A549 (cell line): ENCODE results near the gene ZNF655. TPM values are rescaled to one million over a fixed set of nuclear protein-coding genes. Genes with fewer than 3 reads are reported as not detected.
"Not testable (repeated sequence)": the region's sequence is repeated elsewhere in the genome, so short reads cannot be mapped to it uniquely, and the experiment has no call there.

Experiments used
- ATAC-seq, 2 experiments: fragments of 200-7000 bp in 1 of 2; fragments of >200 bp in 1 of 2; cut with Nextera tagmentation in 1 of 2; cut with Tn5 transposase in 1 of 2; 3 replicates each; pipeline versions ENCODE4 v1.8.0 to v1.9.1; 2018 to 2020; ENCODE audit warnings: mild to moderate bottlenecking in 1 of 2, moderate library complexity in 1 of 2
- CTCF ChIA-PET: fragments of 300-600 bp; sonication (Branson Sonifier 250); formaldehyde crosslinking; extraction: SDS; loops from one replicate; lab custom pipeline; 2021; ENCODE audit warnings: antibody characterized with exemption, inconsistent platforms; lab: Yijun Ruan, JAX
- POLR2A ChIA-PET: fragments of 350-600 bp; formaldehyde crosslinking; extraction: SDS; loops from one replicate; lab custom pipeline; 2021; ENCODE audit warnings: antibody characterized with exemption, inconsistent platforms; lab: Yijun Ruan, JAX
- DNase-seq, 2 experiments: peaks; one replicate each; pipeline versions ENCODE4 v3.0.0 to v3.0.0-alpha.2; 2011 to 2016; ENCODE audit warnings: low read depth in 1 of 2, low spot score in 1 of 2
- FAIRE-seq: peaks from 2 replicates; lab custom pipeline; 2011; peaks lifted over from hg19 to GRCh38; lab: Jason Lieb, UNC
- H3K27ac ChIP-seq, 2 experiments: fragments of >200 bp; sonication (Bioruptor Twin); formaldehyde crosslinking; 3 replicates each; pipeline ENCODE4 v1.5.1; 2016 to 2017
- H3K4me1 ChIP-seq: fragments of >200 bp; sonication (Bioruptor Twin); formaldehyde crosslinking; 3 replicates; pipeline ENCODE4 v1.6.1; 2016
- H3K4me2 ChIP-seq: fragments of >200 bp; sonication (Bioruptor Twin); formaldehyde crosslinking; 3 replicates; pipeline ENCODE4 v1.6.1; 2016
- H3K4me3 ChIP-seq: fragments of >200 bp; sonication (Bioruptor Twin); formaldehyde crosslinking; 3 replicates; pipeline ENCODE4 v1.5.1; 2016
- H3K9me3 ChIP-seq: fragments of >200 bp; sonication (Bioruptor Twin); formaldehyde crosslinking; 3 replicates; pipeline ENCODE4 v1.6.1; 2016
- ATOH8 ChIP-seq: fragments of 250-450 bp; sonication (Bioruptor Pico); IDR thresholded peaks from 2 replicates; pipeline ENCODE4 v1.5.0; 2020; ENCODE audit warnings: low read depth, mild to moderate bottlenecking, moderate library complexity
- CHD4 ChIP-seq: fragments of 200-600 bp; sonication (generic); IDR thresholded peaks from 2 replicates; pipeline ENCODE4 v1.6.1; 2016; ENCODE audit warnings: antibody characterized with exemption, mild to moderate bottlenecking, borderline replicate concordance
- CTCF ChIP-seq: fragments of >200 bp; sonication (Bioruptor Twin); formaldehyde crosslinking; IDR thresholded peaks from 3 replicates; pipeline ENCODE4 v1.5.1; 2016
- EHF ChIP-seq: fragments of 250-450 bp; sonication (Bioruptor Pico); IDR thresholded peaks from 2 replicates; pipeline ENCODE4 v1.5.0; 2020; ENCODE audit warnings: mild to moderate bottlenecking
- EHMT2 ChIP-seq: fragments of 200-600 bp; sonication (generic); IDR thresholded peaks from 2 replicates; pipeline ENCODE4 v1.6.1; 2016; ENCODE audit warnings: antibody characterized with exemption, low read depth, mild to moderate bottlenecking, moderate library complexity
- ELK1 ChIP-seq: fragments of 150-350 bp; IDR thresholded peaks from 2 replicates; pipeline ENCODE4 v1.6.1; 2014; ENCODE audit warnings: low read depth, mild to moderate bottlenecking, low read length
- EP300 ChIP-seq, 2 experiments: fragments of >200 bp; sonication (Bioruptor Twin); formaldehyde crosslinking; IDR thresholded peaks; 2 replicates in 1 of 2; 3 replicates in 1 of 2; pipeline ENCODE4 v1.6.1; 2016 to 2017
- FOXS1 ChIP-seq: fragments of 250-450 bp; sonication (Bioruptor Pico); IDR thresholded peaks from 2 replicates; pipeline ENCODE4 v1.5.0; 2020; ENCODE audit warnings: mild to moderate bottlenecking, moderate library complexity
- GATA3 ChIP-seq: IDR thresholded peaks from 2 replicates; pipeline ENCODE4 v1.6.1; 2012; ENCODE audit warnings: borderline replicate concordance
- HOXB13 ChIP-seq: fragments of 250-450 bp; sonication (Bioruptor Pico); IDR thresholded peaks from 2 replicates; pipeline ENCODE4 v1.5.0; 2020; ENCODE audit warnings: low read depth, mild to moderate bottlenecking, moderate library complexity
- HOXB5 ChIP-seq: fragments of 250-450 bp; sonication (Bioruptor Pico); IDR thresholded peaks from 2 replicates; pipeline ENCODE4 v1.5.0; 2020; ENCODE audit warnings: mild to moderate bottlenecking, moderate library complexity
- JUNB ChIP-seq: fragments of >200 bp; sonication (Bioruptor Twin); formaldehyde crosslinking; IDR thresholded peaks from 2 replicates; pipeline ENCODE4 v1.6.1; 2016
- KDM1A ChIP-seq: fragments of 200-600 bp; sonication (generic); IDR thresholded peaks from 2 replicates; pipeline ENCODE4 v1.6.1; 2016; ENCODE audit warnings: low read depth, mild to moderate bottlenecking
- MAX ChIP-seq: IDR thresholded peaks from 2 replicates; pipeline ENCODE4 v1.6.1; 2012
- MAZ ChIP-seq: fragments of 150-350 bp; IDR thresholded peaks from 2 replicates; pipeline ENCODE4 v1.6.1; 2014; ENCODE audit warnings: antibody characterized with exemption, low read depth, low read length, borderline replicate concordance
- RARB ChIP-seq: fragments of 250-450 bp; sonication (Bioruptor Pico); IDR thresholded peaks from 2 replicates; pipeline ENCODE4 v1.8.0; 2021; ENCODE audit warnings: mild to moderate bottlenecking, moderate library complexity
- RCOR1 ChIP-seq: fragments of 150-350 bp; IDR thresholded peaks from 2 replicates; pipeline ENCODE4 v1.6.1; 2014; ENCODE audit warnings: antibody characterized with exemption, low read length, low read depth
- SMC3 ChIP-seq: fragments of >200 bp; sonication (Bioruptor Twin); formaldehyde crosslinking; IDR thresholded peaks from 3 replicates; pipeline ENCODE4 v1.6.1; 2018; ENCODE audit warnings: inconsistent platforms
- SREBF2 ChIP-seq: fragments of 450-650 bp; IDR thresholded peaks from 2 replicates; pipeline ENCODE4 v1.6.1; 2014; ENCODE audit warnings: mild to moderate bottlenecking, moderate library complexity
- TP53 ChIP-seq: fragments of 250-450 bp; sonication (Bioruptor Pico); IDR thresholded peaks from 2 replicates; pipeline ENCODE4 v1.5.0; 2021; ENCODE audit warnings: mild to moderate bottlenecking, moderate library complexity
- ZC3H11A ChIP-seq: fragments of 450-650 bp; IDR thresholded peaks from 2 replicates; pipeline ENCODE4 v1.6.1; 2014; ENCODE audit warnings: antibody characterized with exemption, mild to moderate bottlenecking
- ZFP36 ChIP-seq: fragments of 450-650 bp; IDR thresholded peaks from 2 replicates; pipeline ENCODE4 v1.6.1; 2014; ENCODE audit warnings: borderline replicate concordance; ENCODE audit not compliant: partially characterized antibody
- ZNF302 ChIP-seq: fragments of 250-450 bp; sonication (Bioruptor Pico); IDR thresholded peaks from 2 replicates; pipeline ENCODE4 v1.9.0; 2021; ENCODE audit warnings: inconsistent platforms, mild to moderate bottlenecking, moderate library complexity
- WGBS: methylation state at CpG from one replicate; pipeline ENCODE4 v1.1.6; 2017; ENCODE audit errors: missing lambda C conversion rate; 5-methylcytosine and 5-hydroxymethylcytosine counted together
- polyA plus RNA-seq, 4 experiments: library from polyadenylated mRNA; depleted of rRNA in 3 of 4; stranded (reverse); fragments of >200 nt; fragmentation: RNase III in 1 of 4; extraction: RNeasy Plus Mini Kit Qiagen cat#74134 plus additional on column Dnase treatment in 1 of 4; gene quantifications; 2 replicates in 3 of 4; 3 replicates in 1 of 4; pipeline ENCODE4 v1.2.3, GENCODE V29; 2011 to 2017

Gene ZNF655
- polyA plus RNA-seq, 2 of the 4 experiments (the other 2 are of a cell fraction): 56.5 to 85.1 TPM

GRCh38 chr7:99580778-99581332, 22.4 kb downstream of the ZNF655 start:
- not testable (repeated sequence) for H3K4me1 ChIP-seq, DNase-seq, FAIRE-seq, H3K9me3 ChIP-seq, ATAC-seq
- ChIA-PET POLR2A (interaction anchor here (1.0 to 1.5 kb wide), 2 partner anchors 23 to 36 kb away, joined by 4 read pairs; partner anchors contain the start of genes ZNF655 and ZSCAN25), CTCF (interaction anchor here (0.6 to 1.3 kb wide), 8 partner anchors 16 to 369 kb away, joined by 3 to 5 read pairs (median 3); no protein-coding TSS in a partner anchor)
- Histone ChIP-seq H3K4me2 (peak overlapping the region; percentile 53), H3K27ac (peak overlapping the region in 1 of 2 experiments; percentile 50; a peak in 2 of 6 replicates), H3K4me3 (peak overlapping the region; percentile 42; the same call in 2 of the 3 replicates)
- 93% methylated on average over 4 of the region's 4 CpGs for WGBS
- TF ChIP-seq ZC3H11A: peak; percentile 85

GRCh38 chr7:99588868-99589267, 30.4 kb downstream of the ZNF655 start:
- Histone ChIP-seq H3K27ac (no peak overlapping the region), H3K4me3 (no peak overlapping the region), H3K9me3 (no peaks in the 10 kb centered on the region)
- 78% methylated on average over 3 of the region's 3 CpGs for WGBS
- TF ChIP-seq EHF (CRISPR knock-in tag): no peak
- no peak for TF ChIP-seq SMC3
- no peak for TF ChIP-seq ZNF302 (CRISPR knock-in tag)
- TF ChIP-seq SREBF2: no peak
- TF ChIP-seq ZFP36: no peak
- TF ChIP-seq, all 56 proteins: peak for 0
- no peak for FAIRE-seq
- no peaks in the 10 kb centered on the region for H3K4me1 ChIP-seq
- CTCF ChIA-PET: no interaction called here
- POLR2A ChIA-PET: no interaction called here
- no peak for DNase-seq
- no peak overlapping the region for H3K4me2 ChIP-seq
- no peak for ATAC-seq

- POLR2A ChIA-PET: no interaction called here
- no peak overlapping the region for H3K27ac ChIP-seq
- H3K9me3 ChIP-seq: no peaks in the 10 kb centered on the region
- CTCF ChIA-PET: no interaction called here
- TF ChIP-seq MAX: no peak
- no peak for TF ChIP-seq MAZ
- TF ChIP-seq RARB (CRISPR knock-in tag): no peak
- TF ChIP-seq EHMT2: no peak
- TF ChIP-seq HOXB13 (CRISPR knock-in tag): no peak
- TF ChIP-seq KDM1A: no peak
- no peak for TF ChIP-seq JUNB
- TF ChIP-seq TP53 (CRISPR knock-in tag): no peak
- TF ChIP-seq EP300 (IDR thresholded peaks at IDR 0.05): no peak
- TF ChIP-seq, all 56 proteins: peak for 0
- WGBS: 71% methylated on average over 7 of the region's 7 CpGs
- ATAC-seq: no peak
- H3K4me1 ChIP-seq: no peaks in the 10 kb centered on the region
- no peak overlapping the region for H3K4me2 ChIP-seq
- no peak overlapping the region for H3K4me3 ChIP-seq
- DNase-seq: no peak
- peak; percentile 54 for FAIRE-seq
Observed at GRCh38 chr7:99594948-99595745, 36.7 kb downstream of the ZNF655 start.

GRCh38 chr7:99596408-99596955, 38.0 kb downstream of the ZNF655 start:
- FAIRE-seq: no peak
- no peak for ATAC-seq
- POLR2A ChIA-PET: no interaction called here
- TF ChIP-seq RCOR1 (no peak), HOXB5 (no peak), FOXS1 (CRISPR knock-in tag) (no peak), GATA3 (no peak), CHD4 (no peak), ELK1 (no peak), ATOH8 (no peak), CTCF (no peak), EHF (CRISPR knock-in tag) (no peak), MAX (no peak), EHMT2 (no peak), ZFP36 (no peak)

More at GRCh38 chr7:99596408-99596955, 38.0 kb downstream of the ZNF655 start:
- H3K4me2 ChIP-seq: no peak overlapping the region
- 76% methylated on average over 1 of the region's 1 CpG for WGBS
- no peak overlapping the region for H3K4me3 ChIP-seq
- no peaks in the 10 kb centered on the region for H3K4me1 ChIP-seq
- no peaks in the 10 kb centered on the region for H3K9me3 ChIP-seq
- H3K27ac ChIP-seq: no peak overlapping the region
- CTCF ChIA-PET: no interaction called here
- no peak for DNase-seq
